ENCODE data around the gene PRMT3.
"Not testable (repeated sequence)": the region's sequence is repeated elsewhere in the genome, so short reads cannot be mapped to it uniquely, and the experiment has no call there.

The PRMT3 gene

GRCh38 chr11:20387261-20388095 lies at the start of gene PRMT3:
Gene PRMT3, plus strand, starts transcription at chr11:20387716. Its CDS starts 31 bp downstream, at chr11:20387747.
- peak; percentile 97 for DNase-seq

- DNase-seq = no peak
These were observed 45.0 kb upstream of the PRMT3 start for GRCh38 chr11:20342347-20343141.

- DNase-seq = no peak
These were observed 36.4 kb upstream of the PRMT3 start for GRCh38 chr11:20351136-20351535.

- no peak for DNase-seq
These were observed 35.7 kb upstream of the PRMT3 start for GRCh38 chr11:20351751-20352262.

- peak; percentile 45 for DNase-seq
These were observed 33.6 kb upstream of the PRMT3 start for GRCh38 chr11:20353829-20354434.

- DNase-seq = peak; percentile 51
These were observed 32.0 kb upstream of the PRMT3 start for GRCh38 chr11:20355221-20356219.

- no peak for DNase-seq
These were observed 30.4 kb upstream of the PRMT3 start for GRCh38 chr11:20357150-20357549.

GRCh38 chr11:20360650-20361049 lies 26.9 kb upstream of the PRMT3 start:
- peak; percentile 18 for DNase-seq

- DNase-seq = no peak
These were observed 25.0 kb upstream of the PRMT3 start for GRCh38 chr11:20362481-20362880.

GRCh38 chr11:20363149-20363499 lies 24.4 kb upstream of the PRMT3 start:
- no peak for DNase-seq

- peak; percentile 84 for DNase-seq
These were observed 23.8 kb upstream of the PRMT3 start, which contains the start of gene HTATIP2 for GRCh38 chr11:20363500-20364340. Gene HTATIP2, plus strand, starts transcription at chr11:20363714. Its CDS starts 524 bp downstream, at chr11:20364238.

GRCh38 chr11:20364341-20364792 lies 23.1 kb upstream of the PRMT3 start:
- DNase-seq = no peak

GRCh38 chr11:20365465-20365864 lies 22.1 kb upstream of the PRMT3 start:
- DNase-seq = not testable (repeated sequence)

- DNase-seq = peak; percentile 78
These were observed 20.1 kb upstream of the PRMT3 start for GRCh38 chr11:20367313-20367948.

GRCh38 chr11:20368438-20368837 lies 19.1 kb upstream of the PRMT3 start:
- no peak for DNase-seq

- no peak for DNase-seq
These were observed 17.7 kb upstream of the PRMT3 start for GRCh38 chr11:20369826-20370225.

GRCh38 chr11:20372081-20372626 lies 15.4 kb upstream of the PRMT3 start:
- DNase-seq = no peak

GRCh38 chr11:20373147-20373546 lies 14.4 kb upstream of the PRMT3 start:
- DNase-seq = no peak

GRCh38 chr11:20373568-20374209 lies 13.8 kb upstream of the PRMT3 start:
- no peak for DNase-seq
